Measurements from ENCODE around the gene VIT.

Gene VIT, protein sequence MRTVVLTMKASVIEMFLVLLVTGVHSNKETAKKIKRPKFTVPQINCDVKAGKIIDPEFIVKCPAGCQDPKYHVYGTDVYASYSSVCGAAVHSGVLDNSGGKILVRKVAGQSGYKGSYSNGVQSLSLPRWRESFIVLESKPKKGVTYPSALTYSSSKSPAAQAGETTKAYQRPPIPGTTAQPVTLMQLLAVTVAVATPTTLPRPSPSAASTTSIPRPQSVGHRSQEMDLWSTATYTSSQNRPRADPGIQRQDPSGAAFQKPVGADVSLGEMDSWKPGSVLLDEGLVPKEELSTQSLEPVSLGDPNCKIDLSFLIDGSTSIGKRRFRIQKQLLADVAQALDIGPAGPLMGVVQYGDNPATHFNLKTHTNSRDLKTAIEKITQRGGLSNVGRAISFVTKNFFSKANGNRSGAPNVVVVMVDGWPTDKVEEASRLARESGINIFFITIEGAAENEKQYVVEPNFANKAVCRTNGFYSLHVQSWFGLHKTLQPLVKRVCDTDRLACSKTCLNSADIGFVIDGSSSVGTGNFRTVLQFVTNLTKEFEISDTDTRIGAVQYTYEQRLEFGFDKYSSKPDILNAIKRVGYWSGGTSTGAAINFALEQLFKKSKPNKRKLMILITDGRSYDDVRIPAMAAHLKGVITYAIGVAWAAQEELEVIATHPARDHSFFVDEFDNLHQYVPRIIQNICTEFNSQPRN

DNA sequence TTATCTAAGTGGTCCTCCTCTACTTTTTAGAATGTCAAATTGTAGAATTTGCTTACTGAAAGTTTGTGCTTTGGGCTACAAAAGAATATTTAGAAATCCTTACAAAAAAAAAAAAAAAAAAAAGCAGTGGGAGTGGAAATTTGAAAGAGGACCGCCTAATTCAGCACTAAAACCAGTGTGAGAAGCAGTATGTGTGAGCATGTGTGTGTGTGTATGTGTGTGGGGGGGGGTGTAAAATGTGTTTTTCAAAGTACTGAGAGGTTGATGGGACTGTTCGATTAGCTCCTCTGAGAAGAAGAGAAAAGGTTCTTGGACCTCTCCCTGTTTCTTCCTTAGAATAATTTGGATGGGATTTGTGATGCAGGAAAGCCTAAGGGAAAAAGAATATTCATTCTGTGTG lies at the start of gene VIT:
TSS of gene VIT (plus strand) at position 175 of the 400 bp plus-strand sequence. CDS start 19,664 bp downstream, outside the sequence.
- DNase-seq (ENCODE audit: low spot score), result no peak

DNA sequence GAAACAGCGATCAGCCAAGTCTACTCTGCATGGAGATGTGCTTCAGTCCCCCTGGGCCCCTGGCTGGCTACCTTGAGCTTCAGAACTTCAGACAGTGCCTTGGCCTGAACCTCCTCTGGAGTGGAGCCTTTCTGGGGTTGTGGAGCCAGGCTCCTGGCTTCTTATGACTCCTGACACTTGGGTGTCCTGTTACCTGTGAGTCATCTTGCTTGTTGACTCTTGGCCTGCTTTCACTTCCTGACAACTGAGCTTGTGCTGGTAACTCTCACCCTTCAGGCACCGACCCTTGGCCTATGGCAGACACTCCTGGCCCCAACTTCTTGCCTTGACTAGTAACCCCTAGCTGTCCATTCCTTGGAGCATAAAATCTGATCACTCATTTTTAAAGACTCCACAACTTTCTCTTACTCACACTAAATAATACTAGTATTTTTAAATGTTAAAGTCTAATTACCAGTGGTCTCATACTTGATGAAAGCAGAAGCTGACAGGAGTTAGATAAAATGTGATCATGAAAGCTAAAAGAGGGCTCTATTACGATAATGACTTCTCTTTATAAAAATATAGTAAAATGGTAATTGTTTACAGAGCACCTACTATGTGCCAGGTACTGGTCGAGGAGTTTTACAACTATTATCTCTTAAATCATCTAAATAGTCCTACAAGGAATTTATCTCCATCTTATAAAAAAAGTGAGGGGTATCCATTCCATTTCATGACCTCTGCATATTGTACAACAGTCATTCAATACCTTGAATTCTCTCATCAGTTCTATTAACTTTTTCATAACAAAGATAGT lies 46.3 kb upstream of the VIT start:
- peak; percentile 42 for DNase-seq (ENCODE audit: low spot score)

DNA sequence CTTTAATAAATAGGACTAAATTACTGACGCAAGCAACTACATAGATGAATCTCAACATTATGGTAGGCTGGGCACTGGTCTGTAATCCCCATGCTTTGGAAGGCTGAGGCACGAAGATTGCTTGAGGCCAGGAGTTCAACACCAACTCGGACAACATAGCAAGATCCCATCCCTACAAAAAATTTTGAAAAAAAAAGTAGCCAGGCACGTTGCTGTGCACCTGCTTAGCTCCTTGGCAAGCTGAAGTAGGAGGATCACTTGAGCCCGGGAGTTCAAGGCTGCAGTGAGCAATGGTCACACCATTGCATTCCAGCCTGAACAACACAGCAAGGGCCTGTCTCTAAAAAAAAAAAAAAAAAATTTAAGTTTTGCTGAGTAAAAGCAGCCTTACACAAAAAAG lies 43.4 kb upstream of the VIT start:
- DNase-seq (ENCODE audit: low spot score), result no peak

DNA sequence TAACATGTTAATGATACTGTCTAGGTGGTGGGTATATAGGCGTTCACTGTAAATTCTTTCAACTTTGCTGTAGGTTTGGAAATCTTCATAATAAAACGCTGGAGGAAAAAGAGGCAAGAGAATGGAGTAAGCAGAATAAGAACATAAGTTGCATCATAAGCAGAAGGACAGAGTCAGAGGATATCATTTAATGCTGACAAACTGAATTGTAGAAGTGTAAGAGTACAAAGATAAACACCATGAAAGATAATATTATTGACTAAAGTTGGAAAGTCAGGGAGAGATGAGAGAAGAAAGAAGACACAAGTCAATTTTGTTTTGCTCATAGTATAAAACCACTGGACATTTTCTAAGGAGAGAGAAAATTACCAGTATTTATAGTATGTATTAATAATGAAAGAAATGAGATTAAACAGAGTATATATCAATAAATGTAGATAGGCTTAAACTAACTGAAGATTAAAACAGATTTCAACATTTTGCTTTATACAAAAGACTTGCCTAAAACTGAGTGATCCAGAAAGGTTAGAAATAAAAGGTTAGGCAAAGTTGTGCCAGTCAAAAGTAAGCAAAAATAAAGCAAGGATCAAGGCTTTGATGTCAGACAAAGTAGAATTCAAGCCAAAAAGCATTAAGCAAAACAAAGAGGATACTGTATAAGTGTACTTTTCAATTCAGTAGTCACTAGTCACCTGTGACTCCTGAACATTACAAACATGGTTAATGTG lies 42.4 kb upstream of the VIT start:
- no peak for DNase-seq (ENCODE audit: low spot score)

DNA sequence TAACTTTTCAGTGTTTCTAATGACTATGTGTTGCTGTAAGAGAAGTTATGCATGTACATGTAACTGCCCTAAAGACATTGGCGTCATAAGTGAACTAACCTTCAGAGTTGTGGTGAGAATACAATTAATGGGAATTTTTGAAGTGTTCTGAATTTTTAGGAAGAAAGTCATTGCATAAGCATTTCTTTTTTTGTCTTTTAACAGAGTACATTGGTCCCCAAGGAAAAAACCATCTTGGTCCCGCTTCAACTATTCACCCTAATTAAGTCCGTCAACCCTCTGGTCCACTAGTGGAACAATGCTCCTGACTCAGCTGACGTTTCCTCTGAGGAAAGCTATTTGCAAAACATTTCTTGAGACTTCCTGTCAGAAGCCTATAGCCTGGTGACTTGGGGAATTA lies 41.1 kb upstream of the VIT start:
- peak; percentile 40 for DNase-seq (ENCODE audit: low spot score)

DNA sequence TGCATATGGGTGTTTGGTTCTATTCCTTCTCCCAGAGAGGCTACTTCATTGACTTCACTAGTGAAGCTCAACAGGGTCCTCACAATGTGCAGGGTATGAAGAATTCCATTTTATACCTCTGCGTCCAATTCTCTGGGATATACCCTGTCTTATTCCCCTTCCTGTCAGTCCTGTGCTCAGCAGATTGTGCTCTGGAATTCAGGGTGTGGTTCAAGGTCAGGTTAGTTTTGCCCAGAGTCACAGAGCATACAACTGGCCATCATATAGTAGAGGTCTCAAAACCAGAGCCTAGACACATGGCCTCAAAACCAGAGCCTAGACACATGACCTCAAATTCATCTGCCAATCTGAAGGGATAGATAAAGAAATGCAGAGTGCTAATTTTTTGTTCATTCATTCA lies 38.8 kb upstream of the VIT start:
- no peak for DNase-seq (ENCODE audit: low spot score)

DNA sequence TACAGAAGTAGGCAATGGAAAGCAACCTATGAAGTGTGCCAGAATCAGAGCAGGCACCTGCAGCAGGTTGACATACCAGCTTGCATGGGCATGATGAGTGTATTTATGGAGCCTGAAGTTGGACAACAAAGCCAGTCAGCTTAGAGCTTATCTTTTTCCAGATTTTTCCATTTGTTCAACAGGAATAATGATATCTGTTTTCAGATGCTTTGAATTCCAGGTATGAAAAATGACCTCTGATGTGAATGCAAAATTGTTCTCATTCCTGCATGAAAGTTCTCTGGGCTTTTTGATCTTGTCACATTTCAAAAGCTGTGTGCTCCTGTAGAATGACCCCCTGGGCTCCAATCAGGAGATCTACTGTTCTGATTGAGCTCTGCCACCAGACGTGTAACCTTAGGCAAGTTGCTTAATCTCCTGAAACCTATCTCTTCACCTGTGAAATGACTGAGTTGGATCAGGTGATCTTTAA lies 38.2 kb upstream of the VIT start:
- DNase-seq (ENCODE audit: low spot score), result no peak

DNA sequence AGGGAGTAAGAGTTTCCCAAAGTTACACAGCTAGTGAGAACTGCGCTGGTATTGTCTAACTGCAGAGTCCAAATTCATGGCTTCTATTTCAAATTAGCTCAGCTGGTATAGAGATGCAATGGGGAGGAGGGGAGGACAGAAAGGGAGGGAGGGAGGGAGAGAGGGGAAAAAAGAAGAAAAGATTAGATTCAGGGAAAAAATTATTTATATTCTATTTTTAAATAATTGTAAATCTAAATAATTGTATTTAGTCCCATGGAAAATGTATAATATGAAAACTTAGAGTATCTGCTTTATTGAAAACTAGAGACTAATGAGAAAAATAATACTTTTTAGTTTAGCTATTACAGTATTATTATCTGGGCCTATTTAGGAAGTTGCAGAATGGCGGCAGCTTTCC lies 37.3 kb upstream of the VIT start:
- DNase-seq (ENCODE audit: low spot score), result no peak

DNA sequence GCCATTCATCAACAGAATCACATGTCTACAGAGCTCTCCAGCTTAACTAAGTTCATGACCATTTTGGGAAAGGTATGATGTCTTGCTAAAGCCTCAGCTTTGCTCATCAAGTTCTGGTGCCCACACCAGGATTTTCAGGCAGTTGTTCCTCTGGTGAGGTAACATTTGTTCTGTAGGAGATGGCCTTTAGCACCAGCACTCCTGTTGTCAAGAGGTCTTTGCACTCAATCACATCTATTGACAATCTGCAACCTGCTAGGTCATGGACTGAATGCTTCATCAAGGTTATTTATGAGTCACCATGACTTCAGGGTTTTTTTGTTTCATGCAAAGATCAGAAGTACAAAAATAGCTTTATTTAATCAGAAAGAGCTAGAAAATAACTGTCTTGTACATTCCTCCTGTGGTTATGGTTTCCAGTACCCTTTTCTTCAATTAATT lies 36.6 kb upstream of the VIT start:
- no peak for DNase-seq (ENCODE audit: low spot score)

DNA sequence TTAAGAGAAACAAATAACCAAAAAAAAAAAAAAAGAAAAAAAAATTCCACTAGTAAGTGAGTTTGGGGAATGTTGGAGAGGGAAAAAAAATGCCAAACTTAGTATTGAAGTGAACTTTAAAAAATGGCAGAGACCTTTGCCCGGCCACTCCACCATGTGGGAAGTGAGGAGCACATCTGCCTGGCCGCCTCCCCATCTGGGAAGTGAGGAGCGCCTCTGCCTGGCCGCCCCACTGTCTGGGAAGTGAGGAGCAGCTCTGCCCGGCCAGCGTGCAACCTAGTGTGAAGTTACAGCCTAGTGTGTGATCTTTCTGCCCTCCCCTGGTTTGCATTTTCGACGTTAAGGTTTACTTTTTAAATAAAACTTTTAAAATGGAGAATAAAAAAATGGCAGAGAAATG lies 33.9 kb upstream of the VIT start:
- DNase-seq (ENCODE audit: low spot score), result no peak

DNA sequence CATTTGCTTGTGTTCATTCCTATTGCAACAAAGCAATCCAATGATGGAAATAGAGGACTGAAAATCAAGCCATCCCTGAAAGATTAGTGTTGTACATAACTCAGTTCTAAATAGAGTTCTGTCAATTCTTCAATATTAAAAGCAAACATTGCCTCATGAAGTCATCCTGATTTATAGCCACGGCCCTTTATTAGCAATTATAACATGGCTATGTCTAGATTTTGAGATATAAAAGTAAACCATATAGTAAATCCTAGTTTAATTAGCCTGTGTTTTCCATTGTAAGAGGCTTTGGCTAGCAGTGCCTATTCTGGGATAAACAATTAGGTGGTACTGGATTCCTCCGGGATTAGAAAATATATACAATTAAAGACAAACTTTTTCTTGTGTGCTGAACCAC lies 33.2 kb upstream of the VIT start:
- DNase-seq (ENCODE audit: low spot score), result no peak

DNA sequence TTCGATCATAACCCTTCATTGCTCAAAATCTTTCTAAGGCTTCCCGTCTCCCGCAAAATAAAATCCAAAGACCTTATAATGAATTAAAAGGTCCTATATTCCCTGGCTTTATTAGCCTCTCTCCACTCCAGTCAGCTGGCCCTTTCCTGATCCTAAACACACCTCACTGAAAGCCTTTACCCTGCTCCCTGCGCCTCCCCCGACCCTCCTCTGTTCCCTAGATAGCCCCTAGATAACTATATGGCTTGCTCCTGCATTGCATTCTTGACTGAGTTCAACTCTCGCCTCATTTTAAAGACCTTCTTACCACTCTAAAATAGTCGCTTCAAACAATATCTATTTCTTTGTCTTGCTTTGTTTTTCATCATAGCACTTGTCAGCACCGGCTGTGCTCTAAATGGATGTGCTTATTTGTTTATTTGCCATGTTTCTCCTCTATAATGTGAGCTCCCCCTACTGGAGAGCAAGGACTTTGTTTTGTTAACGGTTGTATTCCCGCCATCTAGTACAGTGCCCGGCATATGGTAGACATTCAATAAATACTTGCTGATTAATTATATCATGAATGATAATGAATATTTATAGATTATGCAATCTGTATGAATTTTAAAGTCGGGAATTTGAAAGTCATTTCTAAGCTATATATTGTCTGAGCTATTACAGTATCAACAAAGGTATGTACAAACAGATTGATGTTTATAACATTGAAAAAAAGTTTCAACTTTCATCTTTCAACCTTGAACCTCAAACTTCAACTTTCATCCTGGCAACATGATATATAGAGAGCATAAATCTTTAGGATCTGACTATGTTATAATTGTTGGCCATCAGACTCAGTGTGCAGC lies 32.4 kb upstream of the VIT start:
- DNase-seq (ENCODE audit: low spot score), result peak; percentile 29

DNA sequence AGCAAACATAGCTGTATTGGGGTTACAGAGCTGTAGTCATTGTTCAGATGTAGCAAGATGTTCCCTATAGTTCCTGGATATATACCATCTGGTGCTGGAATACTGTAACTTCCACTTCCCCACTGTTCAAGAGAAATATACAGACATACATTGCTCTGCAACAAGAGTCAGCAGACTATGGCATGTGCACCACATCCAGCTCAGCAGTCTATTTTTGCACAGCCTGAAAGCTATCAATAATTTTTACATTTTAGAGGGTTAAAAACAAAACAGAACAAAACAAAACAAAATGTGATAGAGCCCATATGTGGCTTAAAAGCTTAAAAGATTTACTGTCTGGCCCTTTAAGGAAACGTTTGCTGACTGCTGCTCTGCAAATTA lies 31.8 kb upstream of the VIT start:
- DNase-seq (ENCODE audit: low spot score), result no peak

DNA sequence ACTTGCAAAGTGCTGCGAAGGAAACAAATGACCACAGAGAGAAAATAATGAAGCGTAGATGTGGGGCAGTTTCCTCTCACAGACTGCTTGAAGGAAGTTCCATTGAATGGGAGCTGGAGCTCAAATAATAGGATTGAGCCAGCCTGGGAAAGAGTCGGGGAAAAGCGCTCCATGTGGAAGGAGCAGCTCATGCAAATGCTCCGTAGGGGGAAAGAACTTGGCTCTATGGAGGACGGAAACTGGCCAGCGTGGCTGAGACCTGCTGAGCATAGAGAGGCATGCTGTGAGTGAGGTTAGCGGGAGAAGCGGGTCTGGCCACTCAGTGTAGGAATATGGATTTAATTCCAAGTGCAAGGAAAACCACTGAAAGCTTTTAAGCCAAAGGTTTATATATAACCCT lies 28.6 kb upstream of the VIT start:
- DNase-seq (ENCODE audit: low spot score), result no peak

DNA sequence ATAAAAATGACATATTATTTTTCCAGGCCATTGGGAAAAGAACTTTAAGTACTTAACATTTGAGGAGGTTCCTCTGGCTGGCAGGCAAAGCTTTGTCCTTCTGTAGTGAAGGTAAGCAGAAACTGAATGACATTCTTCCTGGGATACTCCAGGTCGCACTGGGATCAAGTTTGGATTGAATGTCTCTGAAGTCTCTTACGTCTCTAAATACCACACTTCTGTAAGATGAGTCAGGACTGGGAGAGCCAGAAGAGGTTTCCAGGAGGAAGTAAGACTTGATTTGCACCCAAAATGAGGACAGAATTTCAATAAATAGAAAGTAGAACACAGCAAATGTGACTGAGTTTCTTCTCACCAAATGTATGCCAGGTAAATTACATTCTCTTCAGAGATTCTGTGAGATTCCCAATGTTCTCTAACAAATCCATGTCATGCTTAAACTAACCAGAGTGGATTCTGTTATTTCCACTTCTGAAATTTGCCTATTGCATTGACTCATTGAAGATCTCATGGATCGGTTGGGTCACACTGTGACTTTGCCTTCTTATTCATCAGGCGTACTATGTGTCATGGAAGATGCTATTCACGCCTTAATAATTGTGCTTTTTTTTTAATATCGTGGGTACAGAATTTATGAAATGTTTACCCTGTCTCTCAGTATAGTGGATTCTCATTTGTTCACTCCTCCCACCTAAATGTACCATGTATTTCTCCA lies 25.5 kb upstream of the VIT start:
- DNase-seq (ENCODE audit: low spot score), result no peak

DNA sequence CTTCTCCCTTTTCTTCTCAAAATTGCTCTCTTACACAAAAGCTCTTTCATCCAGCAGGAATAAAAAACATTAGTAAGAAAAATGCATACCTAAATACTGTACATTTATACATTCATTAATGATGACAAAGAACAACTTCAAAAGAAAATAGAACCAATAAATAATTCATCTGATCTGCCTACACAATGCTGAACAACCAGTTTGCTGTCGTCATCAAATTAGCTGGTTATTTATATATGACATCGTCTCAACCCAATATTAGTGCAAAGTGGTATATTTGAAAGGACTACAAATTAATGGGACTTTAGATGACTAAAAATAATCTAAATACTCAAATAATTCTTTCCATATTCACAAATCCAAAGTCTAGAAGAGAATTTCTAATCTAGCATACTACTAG lies 24.8 kb upstream of the VIT start:
- DNase-seq (ENCODE audit: low spot score), result no peak

DNA sequence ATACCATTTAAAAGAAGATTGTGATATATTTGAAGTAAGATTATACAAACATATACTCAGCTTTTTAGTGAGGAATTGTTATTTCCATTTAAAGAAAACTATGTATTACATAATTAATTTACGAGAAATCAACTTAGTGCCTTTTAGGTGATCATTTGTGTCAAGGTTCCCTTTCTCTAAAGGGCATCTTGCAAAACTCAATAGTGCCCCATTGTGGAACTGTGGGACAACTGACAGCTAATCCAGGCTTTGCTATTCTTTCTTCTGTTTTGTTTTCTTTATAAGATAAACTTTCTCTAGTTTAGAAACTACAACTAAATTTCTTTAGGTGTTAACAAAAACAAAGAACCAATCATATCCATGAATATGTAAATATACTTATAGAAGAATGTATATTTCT lies 24.3 kb upstream of the VIT start:
- no peak for DNase-seq (ENCODE audit: low spot score)

DNA sequence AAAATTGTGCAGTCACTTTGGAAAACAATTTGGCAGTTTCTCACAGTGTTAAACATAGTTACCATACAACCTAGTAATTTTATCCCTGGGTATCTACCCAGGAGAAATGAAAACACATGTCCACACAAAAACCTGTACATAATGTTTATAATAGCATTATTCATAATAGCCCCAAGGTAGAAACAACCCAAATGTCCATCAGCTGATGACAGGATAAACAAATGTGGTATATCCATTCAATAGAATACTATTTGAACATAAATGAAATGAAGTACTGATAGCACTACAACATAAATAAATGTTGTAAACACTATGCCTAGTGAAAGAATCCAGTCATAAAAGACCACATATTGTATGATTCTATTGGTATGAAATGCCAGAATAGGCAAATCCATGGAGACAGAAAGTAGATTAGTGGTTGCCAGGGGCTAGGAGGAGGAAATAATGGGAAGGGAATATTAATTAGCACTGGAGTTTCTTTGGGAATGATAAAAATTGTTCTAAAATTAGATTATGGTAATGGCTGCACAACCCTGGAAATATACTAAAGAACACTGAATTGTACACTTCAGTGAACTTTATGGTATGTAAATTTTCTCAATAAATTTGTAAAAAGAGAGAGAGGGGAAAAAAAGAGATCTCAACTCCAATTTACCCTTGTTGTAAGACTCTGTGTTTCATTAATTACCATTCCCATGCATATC lies 20.8 kb upstream of the VIT start:
- no peak for DNase-seq (ENCODE audit: low spot score)

DNA sequence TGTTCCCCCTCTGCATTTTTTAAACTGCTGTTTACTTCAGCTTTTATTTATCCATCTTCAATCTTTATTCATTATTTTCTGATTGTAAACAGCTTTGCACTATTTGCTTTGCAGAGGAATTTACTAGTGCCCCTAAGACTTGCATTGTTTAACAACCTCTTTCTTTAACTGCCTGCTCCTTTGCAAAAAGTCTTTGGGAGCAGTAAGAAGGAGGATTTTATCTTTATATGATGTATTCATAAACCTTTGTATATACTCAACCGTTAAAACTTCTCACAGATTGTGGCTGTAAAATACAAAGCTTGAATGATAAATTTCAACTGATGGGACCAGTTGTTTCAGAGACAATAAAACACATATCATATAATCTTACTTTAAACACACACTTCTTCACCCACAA lies 20.1 kb upstream of the VIT start:
- DNase-seq (ENCODE audit: low spot score), result no peak

DNA sequence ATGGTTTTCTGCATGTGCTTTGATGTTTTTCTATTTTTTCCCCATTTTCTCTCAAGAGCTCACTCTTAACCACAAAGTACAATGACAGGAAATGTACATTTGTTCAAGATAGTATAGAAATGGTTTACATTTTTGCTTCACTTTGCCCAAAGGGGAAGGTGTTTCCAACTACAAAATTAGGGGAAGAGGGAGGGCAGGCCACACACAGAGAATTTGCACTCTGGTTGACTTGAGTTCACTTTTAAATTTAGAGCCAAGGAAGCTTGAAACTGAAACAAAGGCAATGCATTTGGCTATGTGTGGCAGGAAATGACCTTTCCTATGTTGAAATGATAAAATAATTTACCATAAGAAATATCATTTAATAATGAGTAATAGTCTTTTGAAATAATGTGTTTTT lies 19.1 kb upstream of the VIT start:
- DNase-seq (ENCODE audit: low spot score), result no peak

Measured in hepatic stellate cell (primary cell).